Breast epithelium (tissue), 4 donors: ENCODE data around the gene IGSF9B. TPM values are rescaled to one million over a fixed set of nuclear protein-coding genes. Genes with fewer than 3 reads are reported as not detected.

Source experiments
- DNase-seq, 2 donors: peaks; one replicate each; pipeline ENCODE4 v3.0.0-alpha.2; 2019; ENCODE audit warnings: low spot score in 2 of 2
- H3K27ac ChIP-seq, 2 donors: fragments of 200-600 bp; sonication (generic) in 1 of 2; one replicate each; pipeline ENCODE4 v1.5.1; 2016 to 2019; ENCODE audit warnings: mild to moderate bottlenecking in 1 of 2
- H3K27me3 ChIP-seq, 2 donors: fragments of 200-600 bp; sonication (generic) in 1 of 2; one replicate each; pipeline versions ENCODE4 v1.5.1 to v1.6.0; 2017 to 2019; ENCODE audit warnings: control low read depth in 1 of 2, mild to moderate bottlenecking in 1 of 2
- H3K36me3 ChIP-seq: fragments of 200-600 bp; one replicate; pipeline ENCODE4 v1.5.1; 2019
- H3K4me1 ChIP-seq, 2 donors: fragments of 200-600 bp; sonication (generic); one replicate each; pipeline ENCODE4 v1.5.1; 2016 to 2019; ENCODE audit warnings: control low read depth in 1 of 2
- H3K4me3 ChIP-seq, 3 donors: fragments of 200-600 bp; sonication (generic); 1 replicate in 2 of 3; 2 replicates in 1 of 3; pipeline ENCODE4 v1.5.1; 2016 to 2019; ENCODE audit warnings: mild to moderate bottlenecking in 3 of 3, moderate library complexity in 2 of 3
- H3K9me3 ChIP-seq, 2 donors: fragments of 200-600 bp; sonication (generic) in 1 of 2; one replicate each; pipeline ENCODE4 v1.5.1; 2016 to 2019; ENCODE audit warnings: control low read depth in 1 of 2
- CTCF ChIP-seq, 3 donors: fragments of 450-650 bp; IDR thresholded peaks; one replicate each; pipeline ENCODE4 v1.5.1; 2016 to 2017; ENCODE audit warnings: antibody characterized with exemption in 3 of 3, mild to moderate bottlenecking in 3 of 3, moderate library complexity in 3 of 3
- POLR2A ChIP-seq: fragments of 450-650 bp; IDR thresholded peaks from one replicate; pipeline ENCODE4 v1.6.1; 2016; ENCODE audit warnings: antibody characterized with exemption, mild to moderate bottlenecking, moderate library complexity
- POLR2AphosphoS5 ChIP-seq, 3 donors: sonication (generic); formaldehyde crosslinking; IDR thresholded peaks; one replicate each; pipeline ENCODE4 v1.6.1; 2017; ENCODE audit warnings: antibody characterized with exemption in 3 of 3
- intact Hi-C: fragments of 100-400 bp; cut with DNase I; formaldehyde crosslinking; loops from one replicate; pipeline ENCODE4 v1.15.1; 2023; ENCODE audit warnings: low total_unique reads
- total RNA-seq, 3 donors: library from RNA; depleted of rRNA; stranded (reverse); fragments of >200 nt; gene quantifications; one replicate each; pipeline ENCODE4 v1.1.0, GENCODE V29; 2016

The IGSF9B gene
- total RNA-seq, 3 donors from 2014 or later, result 0.64 to 4.5 (median 3.3) TPM

GRCh38 chr11:133974836-133975487 is 18.2 kb upstream of the IGSF9B start:
- no peak overlapping the region for H3K27ac ChIP-seq
- H3K9me3 ChIP-seq, result no peaks in the 10 kb centered on the region
- peaks cover 0 to 46% of the 10 kb centered on the region in 2 donors for H3K27me3 ChIP-seq
- no peak overlapping the region for H3K4me3 ChIP-seq
- DNase-seq, result no peak
- no peaks in the 10 kb centered on the region for H3K36me3 ChIP-seq
- TF ChIP-seq CTCF (IDR thresholded peaks at IDR 0.05) (no peak), POLR2A (no peak), POLR2AphosphoS5 (IDR thresholded peaks at IDR 0.05) (no peak)
- intact Hi-C loops, result no loop called here
- H3K4me1 ChIP-seq, result no peaks in the 10 kb centered on the region

- intact Hi-C loops, result no loop called here
- Histone ChIP-seq H3K9me3 (no peaks in the 10 kb centered on the region), H3K4me1 (no peaks in the 10 kb centered on the region), H3K27me3 (peaks cover 0 to 61% of the 10 kb centered on the region in 2 donors), H3K4me3 (no peak overlapping the region), H3K36me3 (no peaks in the 10 kb centered on the region), H3K27ac (no peak overlapping the region)
- DNase-seq, result no peak
- TF ChIP-seq POLR2A (no peak), POLR2AphosphoS5 (IDR thresholded peaks at IDR 0.05) (no peak), CTCF (IDR thresholded peaks at IDR 0.05) (no peak)
Observed at GRCh38 chr11:133971881-133972280, 15.1 kb upstream of the IGSF9B start.

- Histone ChIP-seq H3K27me3 (peaks cover 0 to 36% of the 10 kb centered on the region in 2 donors), H3K9me3 (no peaks in the 10 kb centered on the region), H3K4me3 (no peak overlapping the region), H3K4me1 (no peaks in the 10 kb centered on the region), H3K27ac (no peak overlapping the region), H3K36me3 (no peaks in the 10 kb centered on the region)
- DNase-seq, result no peak
- TF ChIP-seq POLR2AphosphoS5 (IDR thresholded peaks at IDR 0.05), result no peak
- no peak for TF ChIP-seq CTCF (IDR thresholded peaks at IDR 0.05)
- no peak for TF ChIP-seq POLR2A
- intact Hi-C loops, result no loop called here
Observed at GRCh38 chr11:133969112-133969511, 12.3 kb upstream of the IGSF9B start.

- intact Hi-C loops, result no loop called here
- TF ChIP-seq POLR2AphosphoS5 (IDR thresholded peaks at IDR 0.05), result no peak
- TF ChIP-seq POLR2A, result no peak
- no peak for TF ChIP-seq CTCF (IDR thresholded peaks at IDR 0.05)
- DNase-seq, result no peak
- H3K4me1 ChIP-seq, result no peaks in the 10 kb centered on the region
- H3K27ac ChIP-seq, result no peak overlapping the region
- H3K36me3 ChIP-seq, result no peaks in the 10 kb centered on the region
- H3K27me3 ChIP-seq, result peaks cover 0 to 29% of the 10 kb centered on the region in 2 donors
- H3K4me3 ChIP-seq, result no peak overlapping the region
- H3K9me3 ChIP-seq, result no peaks in the 10 kb centered on the region
Observed at GRCh38 chr11:133968300-133968699, 11.5 kb upstream of the IGSF9B start.

- peaks cover 0 to 28% of the 10 kb centered on the region in 2 donors for H3K27me3 ChIP-seq
- peak overlapping the region in 1 of 3 donors; percentile 40 for H3K4me3 ChIP-seq
- DNase-seq, result no peak
- H3K27ac ChIP-seq, result no peak overlapping the region
- no peak for TF ChIP-seq CTCF (IDR thresholded peaks at IDR 0.05)
- no peak for TF ChIP-seq POLR2AphosphoS5 (IDR thresholded peaks at IDR 0.05)
- no peak for TF ChIP-seq POLR2A
- H3K4me1 ChIP-seq, result no peaks in the 10 kb centered on the region
- no peaks in the 10 kb centered on the region for H3K36me3 ChIP-seq
- no peaks in the 10 kb centered on the region for H3K9me3 ChIP-seq
- intact Hi-C loops, result no loop called here
Observed at GRCh38 chr11:133967599-133968238, 11.0 kb upstream of the IGSF9B start.
